ENCODE measurements around the gene CPT1C.

DNA sequence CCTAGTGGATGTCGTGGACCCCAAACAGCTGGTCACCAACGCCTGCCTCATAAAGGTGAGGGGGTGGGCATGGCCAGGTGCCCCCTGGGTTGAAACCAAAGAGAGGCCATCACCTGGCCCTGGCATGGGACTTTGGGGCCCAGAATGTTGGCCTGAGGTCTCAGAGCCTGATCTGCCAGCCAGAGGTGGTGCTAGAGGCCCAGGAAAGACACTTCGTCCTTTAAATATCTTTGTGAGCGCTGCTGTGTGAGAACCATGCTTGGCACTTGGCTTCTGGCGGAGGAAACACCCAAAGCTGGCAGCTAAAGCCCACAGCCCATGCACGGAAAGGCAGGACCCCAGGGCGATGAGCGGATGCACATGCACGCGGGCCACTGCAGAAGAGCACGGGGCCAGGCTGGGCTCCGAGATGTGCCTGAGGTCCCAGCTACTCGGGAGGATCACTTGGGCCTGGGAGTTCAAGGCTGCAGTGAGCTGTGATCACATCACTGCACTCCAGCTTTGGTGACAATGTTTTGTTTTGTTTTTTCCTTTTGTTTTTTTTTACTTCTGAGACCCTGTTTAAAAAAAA, 5.8 kb upstream of the CPT1C start:
- TF ChIP-seq, protein P1, sequence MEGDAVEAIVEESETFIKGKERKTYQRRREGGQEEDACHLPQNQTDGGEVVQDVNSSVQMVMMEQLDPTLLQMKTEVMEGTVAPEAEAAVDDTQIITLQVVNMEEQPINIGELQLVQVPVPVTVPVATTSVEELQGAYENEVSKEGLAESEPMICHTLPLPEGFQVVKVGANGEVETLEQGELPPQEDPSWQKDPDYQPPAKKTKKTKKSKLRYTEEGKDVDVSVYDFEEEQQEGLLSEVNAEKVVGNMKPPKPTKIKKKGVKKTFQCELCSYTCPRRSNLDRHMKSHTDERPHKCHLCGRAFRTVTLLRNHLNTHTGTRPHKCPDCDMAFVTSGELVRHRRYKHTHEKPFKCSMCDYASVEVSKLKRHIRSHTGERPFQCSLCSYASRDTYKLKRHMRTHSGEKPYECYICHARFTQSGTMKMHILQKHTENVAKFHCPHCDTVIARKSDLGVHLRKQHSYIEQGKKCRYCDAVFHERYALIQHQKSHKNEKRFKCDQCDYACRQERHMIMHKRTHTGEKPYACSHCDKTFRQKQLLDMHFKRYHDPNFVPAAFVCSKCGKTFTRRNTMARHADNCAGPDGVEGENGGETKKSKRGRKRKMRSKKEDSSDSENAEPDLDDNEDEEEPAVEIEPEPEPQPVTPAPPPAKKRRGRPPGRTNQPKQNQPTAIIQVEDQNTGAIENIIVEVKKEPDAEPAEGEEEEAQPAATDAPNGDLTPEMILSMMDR (IDR thresholded peaks at IDR 0.05) = no peak
- TF ChIP-seq EZH2 (IDR thresholded peaks at IDR 0.05) = no peak
- no peak for TF ChIP-seq EZH2phosphoT487 (IDR thresholded peaks at IDR 0.05)
